ENCODE data around the gene SLC25A53.

GRCh38 chrX:104084063-104084462 is 72.7 kb downstream of the SLC25A53 start:
- TF ChIP-seq CTCF (IDR thresholded peaks at IDR 0.05; ENCODE audit: low read depth, low read length) (no peak), EZH2phosphoT487 (IDR thresholded peaks at IDR 0.05; ENCODE audit: low read depth) (no peak)

All from OCI-LY3 (cell line).